ENCODE measurements around the gene TREML2.
"Not testable (repeated sequence)": the region's sequence is repeated elsewhere in the genome, so short reads cannot be mapped to it uniquely, and the experiment has no call there.

Gene TREML2, protein sequence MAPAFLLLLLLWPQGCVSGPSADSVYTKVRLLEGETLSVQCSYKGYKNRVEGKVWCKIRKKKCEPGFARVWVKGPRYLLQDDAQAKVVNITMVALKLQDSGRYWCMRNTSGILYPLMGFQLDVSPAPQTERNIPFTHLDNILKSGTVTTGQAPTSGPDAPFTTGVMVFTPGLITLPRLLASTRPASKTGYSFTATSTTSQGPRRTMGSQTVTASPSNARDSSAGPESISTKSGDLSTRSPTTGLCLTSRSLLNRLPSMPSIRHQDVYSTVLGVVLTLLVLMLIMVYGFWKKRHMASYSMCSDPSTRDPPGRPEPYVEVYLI

DNA sequence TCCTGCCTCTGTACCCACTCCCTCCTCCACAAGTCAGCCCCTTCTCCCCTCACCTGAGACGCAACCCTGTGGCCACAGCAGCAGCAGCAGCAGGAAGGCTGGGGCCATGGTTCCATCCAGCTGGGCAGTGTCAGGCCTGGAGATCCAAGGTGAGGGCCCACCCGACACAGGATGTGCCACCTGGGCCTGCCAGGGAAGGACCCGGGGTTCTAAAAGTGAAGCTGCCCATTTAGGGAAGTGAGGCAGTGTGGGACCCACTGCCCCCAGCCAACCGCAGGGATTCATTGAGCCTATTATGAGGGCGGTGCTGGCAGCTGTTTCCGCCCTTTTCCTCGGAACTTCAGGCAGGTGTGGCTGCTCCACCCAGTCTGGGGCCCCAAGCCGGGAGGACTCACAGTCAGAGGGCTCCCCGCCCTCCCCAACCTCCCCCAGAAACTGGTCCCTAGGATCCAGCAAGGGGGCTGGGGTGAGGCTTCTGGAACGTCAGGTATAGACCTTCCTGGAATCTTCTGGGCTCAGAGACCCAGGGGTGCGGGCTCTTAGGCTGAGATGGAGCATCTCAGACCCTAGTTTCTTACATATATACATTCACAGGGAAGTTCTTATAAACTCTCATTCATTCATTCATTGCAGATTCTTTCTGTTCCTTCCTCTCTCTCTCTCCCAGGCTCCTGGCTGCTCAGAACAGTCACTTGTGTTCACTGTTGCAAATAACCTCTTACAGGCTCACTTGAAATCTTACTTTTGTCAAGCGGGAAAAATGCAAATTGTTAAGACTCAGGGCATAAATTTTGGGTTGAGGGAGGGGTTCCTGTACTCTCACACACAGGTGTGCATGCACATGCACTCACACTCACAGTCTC, at the start of gene TREML2:
Gene TREML2, minus strand, starts transcription at position 249 of the 863 bp plus-strand sequence. Its CDS starts 141 bp downstream, at position 108.
- no peak for DNase-seq

DNA sequence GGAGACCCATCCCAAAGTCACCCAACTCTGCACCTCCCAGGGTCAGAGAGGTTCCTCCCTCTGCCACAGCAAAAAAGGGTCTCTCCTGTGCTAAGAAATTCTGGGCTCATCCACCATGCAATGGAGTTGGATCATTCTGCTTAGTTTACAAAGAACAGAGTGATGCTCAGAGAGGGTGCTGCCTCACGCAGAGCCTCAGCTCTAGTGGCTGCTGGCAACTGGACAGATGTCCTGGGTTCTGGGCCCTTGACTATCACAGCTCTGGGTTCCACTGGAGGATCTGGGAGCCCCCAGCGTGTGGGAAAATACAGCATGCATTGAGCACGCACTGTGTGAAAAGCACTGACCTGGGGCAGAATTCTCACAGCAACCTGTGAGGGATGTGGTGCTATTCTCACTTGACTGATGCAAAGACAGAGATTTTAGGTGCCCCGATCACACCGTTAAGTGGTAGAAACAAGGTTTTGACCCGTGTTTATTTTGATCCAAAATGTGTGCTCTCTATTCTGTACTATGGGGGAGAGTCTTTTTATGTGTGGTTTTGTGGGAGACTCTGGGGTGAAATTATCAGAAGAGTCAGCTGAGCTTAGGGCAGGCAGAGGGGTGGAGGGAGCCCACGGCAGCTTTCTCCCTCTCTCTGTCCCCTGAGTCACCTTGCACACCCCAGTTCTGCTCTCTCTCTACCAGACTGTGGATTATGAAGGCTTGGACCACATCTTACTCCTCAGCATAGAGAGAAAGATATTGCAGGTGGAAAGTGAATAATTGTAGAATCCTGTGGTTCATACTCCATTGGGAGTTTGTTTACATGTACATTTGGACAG, 47.1 kb upstream of the TREML2 start:
- DNase-seq, result no peak

DNA sequence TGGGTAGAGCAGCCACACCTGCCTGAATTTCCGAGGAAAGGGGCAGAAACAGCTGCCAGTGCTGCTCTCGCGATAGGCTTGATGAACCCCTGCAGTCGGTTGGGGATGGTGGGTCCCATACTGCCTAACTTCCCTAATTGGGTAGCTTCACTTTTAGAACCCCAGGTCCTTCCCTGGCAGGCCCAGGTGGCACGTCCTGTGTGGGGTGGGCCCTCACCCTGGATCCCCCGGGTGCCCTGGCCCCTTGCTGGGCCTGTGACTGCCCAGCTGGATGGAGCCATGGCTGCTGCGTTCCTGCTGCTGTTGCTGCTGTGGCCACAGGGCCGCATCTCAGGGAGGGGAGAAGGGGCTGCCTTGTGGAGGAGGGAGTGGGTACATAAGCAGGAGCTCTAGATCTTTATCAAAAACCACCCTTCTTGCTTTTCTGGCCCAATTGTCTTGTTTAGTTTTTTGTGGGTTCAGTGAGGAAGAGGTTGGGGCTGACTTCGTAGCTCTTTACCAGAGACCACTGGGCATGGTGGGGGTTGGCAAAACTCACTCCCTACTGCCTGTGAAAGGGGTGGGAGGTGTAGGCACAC, 46.4 kb upstream of the TREML2 start:
- DNase-seq, result no peak

DNA sequence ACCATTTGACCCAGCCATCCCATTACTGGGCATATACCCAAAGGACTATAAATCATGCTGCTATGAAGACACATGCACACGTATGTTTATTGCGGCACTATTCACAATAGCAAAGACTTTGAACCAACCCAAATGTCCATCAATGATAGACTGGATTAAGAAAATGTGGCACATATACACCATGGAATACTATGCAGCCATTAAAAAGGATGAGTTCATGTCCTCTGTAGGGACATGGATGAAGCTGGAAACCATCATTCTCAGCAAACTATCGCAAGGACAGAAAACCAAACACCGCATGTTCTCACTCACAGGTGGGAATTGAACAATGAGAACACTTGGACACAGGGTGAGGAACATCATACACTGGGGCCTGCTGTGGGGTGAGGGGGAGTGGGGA, 45.6 kb upstream of the TREML2 start:
- not testable (repeated sequence) for DNase-seq

DNA sequence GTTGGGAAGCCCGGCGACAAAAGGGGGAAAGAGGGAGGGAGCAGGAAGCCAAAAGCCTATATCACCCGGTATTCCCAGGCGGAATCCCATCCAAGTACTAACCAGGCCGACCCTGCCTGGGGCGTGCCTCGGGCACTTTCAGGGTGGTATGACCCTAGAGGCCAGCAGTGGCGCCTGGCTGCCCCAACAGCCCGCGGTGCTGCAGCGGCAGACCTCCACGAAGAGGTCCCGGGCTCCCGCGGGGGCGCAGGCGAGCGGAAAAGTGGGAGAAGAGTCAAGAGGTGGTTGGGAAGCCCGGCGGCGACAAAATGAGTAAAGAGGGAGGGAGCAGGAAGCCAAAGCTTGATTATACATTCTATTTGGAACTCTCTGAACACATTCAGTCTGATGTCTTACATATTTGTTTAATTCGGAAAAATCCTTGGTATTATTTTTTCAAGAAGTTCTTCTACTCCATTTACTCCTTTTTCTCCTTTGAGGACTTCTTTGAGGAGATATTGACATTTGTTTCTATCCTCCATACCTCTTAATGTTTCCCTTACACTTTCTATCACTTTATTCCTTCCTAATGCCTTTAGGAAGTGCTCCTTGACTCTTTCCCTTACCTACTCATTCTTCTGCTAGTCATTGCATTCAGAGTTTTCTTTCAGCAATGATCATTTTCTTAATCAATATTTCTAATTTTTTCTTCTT, 38.7 kb upstream of the TREML2 start:
- DNase-seq, result no peak

DNA sequence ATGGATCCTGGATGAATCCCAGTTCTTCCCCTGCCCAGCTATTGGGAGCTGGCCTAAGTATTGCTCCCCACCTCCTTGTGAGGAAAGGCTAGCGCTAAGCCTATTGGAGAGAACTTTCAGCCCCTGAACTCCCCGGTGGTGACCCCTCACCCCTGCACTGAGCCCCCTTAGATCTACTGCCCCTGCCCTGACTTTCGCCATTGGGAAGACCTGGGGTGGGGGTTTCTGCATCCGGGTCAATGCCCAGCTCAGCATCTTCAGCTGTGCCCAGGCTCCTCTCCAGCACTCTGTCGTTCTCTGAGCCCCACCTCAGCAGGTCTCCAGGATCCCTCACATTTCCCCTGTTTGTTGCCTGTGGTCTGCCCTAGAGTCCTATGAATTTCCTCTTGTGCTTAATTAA, 36.2 kb upstream of the TREML2 start:
- no peak for DNase-seq

DNA sequence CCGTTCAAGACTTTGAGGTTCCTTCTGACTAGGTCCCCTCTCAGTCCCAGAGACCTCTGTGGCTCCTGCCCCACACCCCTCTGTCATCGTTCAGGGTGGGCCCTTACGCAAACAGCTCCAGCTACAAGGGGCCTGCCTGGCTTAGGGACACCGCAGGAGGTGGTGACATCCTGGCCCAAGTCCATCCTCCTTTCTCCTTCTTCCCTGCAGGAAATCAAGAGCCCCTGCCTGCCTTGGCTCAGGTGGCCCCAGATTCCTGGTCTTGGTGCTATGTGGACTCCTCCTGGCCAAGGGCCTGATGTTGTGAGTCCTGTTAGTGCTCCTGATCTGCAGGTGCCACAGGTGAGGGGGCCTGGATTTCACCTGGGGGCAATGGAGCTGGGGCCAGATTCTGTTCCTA, 35.3 kb upstream of the TREML2 start:
- DNase-seq, result no peak

DNA sequence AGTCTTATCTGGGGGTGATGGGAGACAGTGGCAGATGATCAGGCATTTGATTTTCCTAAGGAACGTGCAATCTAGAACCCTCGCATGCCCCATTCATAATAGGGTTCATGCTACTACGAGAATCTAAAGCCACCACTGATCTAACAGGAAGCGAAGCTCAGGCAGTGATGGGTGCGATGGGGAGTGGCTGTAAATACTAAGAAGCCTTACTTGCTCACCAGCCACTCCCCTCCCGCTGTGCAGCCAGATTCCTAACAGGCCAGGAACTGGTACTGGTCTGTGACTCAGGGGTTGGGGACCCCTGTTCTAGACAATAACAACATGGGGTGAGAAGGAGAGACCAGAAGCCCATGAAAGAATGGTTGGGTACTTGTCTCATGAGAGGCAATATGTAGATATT, 31.7 kb upstream of the TREML2 start:
- DNase-seq, result no peak

DNA sequence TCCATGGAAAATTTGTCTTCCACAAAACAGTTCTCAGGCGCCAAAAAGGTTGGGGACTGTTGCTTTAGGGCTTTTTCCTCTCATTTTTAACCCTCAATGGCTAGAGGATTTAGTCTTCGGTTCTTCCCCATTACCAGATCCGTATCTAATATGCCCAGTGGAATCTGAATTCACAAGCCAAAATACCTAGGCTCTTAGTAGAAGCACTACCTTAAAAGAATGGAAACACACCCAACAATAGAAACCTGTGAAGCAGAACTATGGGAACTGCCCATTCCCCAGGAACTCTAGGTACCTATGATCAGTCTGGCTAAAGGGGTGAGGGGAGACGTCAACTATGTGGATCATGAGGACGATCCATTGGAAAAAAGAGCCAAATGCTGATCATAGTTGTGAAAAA, 30.3 kb upstream of the TREML2 start:
- no peak for DNase-seq

DNA sequence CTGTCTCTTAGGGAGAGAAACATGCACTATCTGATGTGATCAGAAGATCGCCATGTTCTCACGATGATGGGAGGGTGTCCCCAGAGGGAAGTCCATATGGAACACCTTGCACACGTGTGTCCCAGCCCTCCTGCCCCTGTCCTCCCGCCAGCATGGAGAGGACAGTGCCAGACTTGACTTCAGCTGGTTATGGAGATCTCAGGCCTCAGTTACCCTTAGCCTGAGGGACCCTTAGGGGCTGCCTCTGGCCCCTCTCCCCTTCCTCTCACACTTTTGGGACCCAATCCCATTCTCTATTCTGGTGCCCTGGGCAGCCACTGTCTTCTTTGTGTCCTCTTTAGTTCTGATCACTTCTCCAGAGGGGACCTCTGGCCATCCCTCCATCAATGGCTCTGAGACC, 28.8 kb upstream of the TREML2 start:
- no peak for DNase-seq

DNA sequence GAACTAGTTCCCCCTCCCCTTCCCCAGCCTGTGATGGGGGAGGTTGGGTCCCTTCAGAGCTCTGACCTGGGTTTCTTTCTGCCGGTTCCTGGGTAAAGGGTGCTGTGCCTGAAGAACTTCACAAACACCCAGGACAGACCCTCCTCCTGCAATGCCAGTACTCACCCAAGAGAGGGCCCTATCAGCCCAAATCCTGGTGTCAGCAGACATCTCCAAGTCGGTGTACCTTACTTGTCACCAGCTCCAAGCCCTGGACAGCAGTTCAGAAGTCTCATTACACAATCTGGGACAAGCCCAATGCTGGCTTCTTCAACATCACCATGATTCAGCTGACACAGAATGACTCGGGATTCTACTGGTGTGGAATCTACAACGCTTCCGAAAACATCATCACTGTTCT, 27.7 kb upstream of the TREML2 start:
- DNase-seq, result no peak

DNA sequence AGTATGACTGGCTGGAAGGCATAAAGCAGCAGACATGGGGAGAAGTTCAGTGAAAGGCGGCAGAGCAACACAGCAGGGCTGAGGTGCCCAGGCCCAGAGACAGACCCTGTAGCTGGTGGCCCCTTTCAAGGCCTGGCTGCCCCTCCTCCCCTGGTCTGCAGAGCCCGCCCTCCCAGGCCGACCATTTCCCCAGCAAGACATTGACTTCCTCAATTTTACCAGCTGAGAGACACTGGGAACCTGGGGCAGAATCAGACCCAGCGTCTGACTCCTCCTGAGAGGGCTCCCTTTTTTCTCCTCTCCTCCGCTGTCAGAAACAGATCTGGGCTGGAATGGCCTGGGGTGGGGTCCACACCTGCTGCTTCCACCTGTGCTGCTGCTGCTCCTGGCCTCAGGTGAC, 27.1 kb upstream of the TREML2 start, which contains the start of gene TREML4:
Gene TREML4, plus strand, starts transcription at position 254 of the 400 bp plus-strand sequence. Its CDS starts 79 bp downstream, at position 333.
- no peak for DNase-seq

DNA sequence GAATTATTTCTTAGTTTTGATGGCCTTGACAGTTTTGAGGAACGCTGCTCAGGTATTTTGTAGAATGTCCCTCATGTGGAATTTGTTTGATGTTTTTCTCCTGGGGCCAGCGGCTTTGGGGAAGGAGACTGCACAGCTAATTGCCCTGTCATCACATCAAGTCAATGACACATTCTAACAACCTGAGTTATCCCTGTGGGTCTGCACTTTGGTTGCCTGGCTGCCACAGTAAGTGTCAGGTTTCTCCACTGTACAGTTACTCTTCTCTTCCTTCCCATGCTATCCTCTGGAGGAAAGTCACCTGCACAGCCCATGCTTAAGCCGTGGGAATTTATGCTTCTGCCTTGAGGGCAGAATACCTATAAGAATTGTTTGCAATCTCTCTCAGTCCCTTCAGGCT, 25.8 kb upstream of the TREML2 start:
- no peak for DNase-seq

DNA sequence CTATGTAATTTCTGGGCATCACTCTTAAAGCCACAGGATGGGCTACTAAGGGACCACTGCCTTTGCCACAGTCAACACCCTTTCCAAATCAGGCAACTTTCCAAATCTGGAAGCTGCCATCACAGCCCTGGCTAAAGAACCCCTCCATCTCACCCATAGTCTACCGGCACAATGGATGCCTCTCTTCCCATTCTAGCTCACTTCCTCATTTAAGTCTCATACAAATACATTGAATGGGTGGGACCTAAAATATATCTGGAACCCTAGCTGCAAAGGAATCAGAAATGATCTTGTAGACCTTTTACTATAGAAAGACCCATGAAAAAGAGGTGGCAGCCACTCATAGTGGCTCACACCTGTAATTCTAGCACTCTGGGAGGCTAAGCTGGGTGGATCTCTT, 23.9 kb upstream of the TREML2 start:
- no peak for DNase-seq

DNA sequence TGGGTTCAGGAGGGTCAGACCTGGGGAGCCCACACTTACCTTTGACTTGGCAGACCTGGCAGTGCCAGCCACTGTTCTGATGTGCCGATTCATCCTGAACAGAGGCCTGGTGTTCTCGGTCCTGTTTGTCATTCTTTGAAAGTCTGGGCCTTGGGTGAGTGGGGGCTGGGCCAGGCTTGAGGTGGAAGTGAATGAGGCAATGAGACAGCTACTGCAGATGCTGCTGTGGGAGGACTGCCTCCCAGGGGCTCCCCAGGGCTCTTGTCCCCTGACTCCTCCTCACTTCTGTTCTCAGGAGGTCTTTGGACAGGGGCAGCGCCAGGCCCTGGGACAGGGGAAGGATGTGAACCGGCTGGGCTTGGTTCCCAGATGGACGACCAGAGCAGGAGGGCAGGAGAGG, 21.6 kb upstream of the TREML2 start:
- no peak for DNase-seq

DNA sequence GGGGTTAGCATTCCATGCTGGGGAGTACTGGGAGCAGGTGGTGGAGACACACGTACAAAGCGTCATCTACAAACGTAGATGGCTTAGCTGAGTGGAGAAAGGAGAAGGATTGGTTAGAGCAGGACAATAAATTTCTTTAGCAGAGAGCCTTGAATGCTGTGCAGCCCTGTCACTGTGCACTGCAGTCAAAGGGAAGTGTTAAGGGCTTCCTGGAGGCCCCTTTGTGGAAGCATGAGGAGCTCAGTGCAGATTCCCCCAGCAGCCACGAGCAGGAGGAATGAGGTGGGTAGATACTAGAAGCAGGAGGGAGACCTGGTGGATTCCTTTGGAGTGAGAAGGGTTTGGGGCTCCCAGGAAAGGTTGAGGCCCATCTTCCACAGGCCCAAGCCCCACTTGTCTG, 21.1 kb upstream of the TREML2 start:
- no peak for DNase-seq

DNA sequence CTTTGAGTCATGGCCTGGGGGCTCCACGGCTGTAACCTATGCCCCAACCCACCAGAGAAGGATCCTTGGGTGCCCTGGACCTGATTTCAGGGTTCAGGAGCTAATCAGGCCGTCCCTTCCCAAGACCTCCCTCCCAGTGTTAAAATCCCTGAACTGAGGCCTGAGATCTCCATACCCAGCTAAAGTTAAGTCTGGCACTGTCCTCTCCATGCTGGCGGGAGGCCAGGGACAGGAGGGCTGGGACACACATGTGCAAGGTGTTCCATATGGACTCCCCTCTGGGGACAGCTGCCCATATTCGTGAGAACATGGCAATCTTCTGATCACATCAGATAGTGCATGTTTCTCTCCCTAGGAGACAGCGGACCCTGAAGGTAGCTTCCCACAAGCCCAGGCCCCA, 15.7 kb upstream of the TREML2 start:
- no peak for DNase-seq

DNA sequence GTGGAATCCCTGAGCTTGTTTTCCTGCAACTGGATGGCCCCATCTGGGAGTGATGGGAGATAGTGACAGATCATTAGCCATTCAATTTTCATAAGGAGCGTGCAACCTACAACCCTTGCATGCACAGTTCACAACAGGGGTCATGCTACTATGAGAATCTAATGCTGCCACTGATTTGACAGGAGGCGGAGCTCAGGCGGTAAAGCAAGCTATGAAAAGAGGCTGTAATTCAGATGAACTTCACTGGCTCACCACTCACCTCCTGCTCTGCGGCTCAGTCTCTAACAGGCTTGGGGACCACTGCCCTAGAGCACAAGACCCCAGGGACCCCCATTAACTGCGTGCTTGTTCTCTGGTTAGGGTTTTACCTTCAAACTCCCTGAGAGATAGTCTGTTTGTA, 14.8 kb upstream of the TREML2 start:
- DNase-seq, result no peak

DNA sequence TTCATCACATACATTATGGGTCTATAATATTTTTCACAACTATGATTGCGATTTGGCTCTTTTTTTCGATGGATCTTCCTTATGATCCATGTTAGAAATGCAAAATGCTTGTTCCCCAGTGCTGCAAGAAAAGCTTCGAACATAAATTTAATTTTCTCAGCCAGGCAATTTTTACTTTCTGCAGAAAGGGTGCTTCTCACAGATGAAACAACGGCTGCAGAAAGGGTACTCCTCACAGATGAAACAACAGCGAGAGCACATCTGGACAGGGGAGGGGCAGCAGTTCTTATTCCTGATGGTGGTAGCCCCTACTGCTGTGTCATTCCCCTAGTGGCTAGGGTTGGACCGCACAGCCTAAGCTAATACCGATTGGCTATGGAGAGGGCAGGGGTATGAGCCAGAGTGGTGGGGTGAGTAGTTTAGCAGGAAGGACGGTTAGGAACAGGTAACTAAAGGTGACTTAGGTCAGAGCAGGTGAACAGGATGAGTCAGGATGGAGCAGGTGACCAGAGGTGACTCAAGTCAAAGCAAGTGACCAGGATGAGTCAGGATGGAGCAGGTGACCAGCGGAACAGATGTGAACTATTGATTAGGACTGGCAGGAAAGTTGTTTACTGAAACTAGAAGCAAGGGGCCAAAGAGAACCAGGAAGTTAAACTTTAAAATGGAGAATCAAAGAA, 13.8 kb upstream of the TREML2 start:
- DNase-seq, result no peak

DNA sequence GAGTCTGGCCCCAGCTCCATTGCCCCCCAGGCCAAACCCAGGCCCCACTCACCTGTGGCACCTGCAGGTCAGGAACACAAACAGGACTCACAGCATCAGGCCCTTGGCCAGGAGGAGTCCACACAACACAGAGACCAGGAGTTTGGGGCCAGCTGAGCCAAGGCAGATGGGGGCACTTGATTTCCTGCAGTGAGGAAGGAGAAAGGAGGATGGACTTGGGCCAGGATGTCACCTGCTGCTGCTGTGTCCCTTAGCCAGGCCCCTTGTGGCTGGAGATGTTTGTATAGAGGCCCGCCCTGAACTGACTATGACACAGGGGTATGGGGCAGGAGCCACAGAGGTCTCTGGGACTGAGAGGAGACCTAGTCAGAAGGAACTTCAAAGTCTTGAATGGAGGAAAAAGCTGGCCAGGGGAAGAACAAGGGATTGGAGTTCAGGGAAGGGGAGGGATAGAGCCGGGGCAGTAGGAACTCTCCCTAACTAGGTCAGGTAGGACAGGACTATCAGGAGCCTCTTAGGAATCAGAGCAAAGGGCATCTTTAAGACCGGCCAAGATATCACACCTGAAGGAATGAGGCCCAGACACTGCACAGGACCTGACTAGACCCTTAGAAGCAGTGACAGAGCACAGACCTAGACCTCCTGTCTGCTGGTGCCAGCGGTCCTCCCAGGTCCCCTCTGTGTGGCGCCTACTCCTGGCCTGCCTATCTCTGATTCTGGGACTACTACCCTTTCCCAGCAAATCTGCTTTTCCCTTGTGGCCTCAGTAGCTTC, 8.8 kb upstream of the TREML2 start:
- no peak for DNase-seq

Measured in GOT3 (cell line).